Transverse colon (tissue), 4 donors: ENCODE results near the gene ASIC2. TPM values are rescaled to one million over a fixed set of nuclear protein-coding genes. Genes with fewer than 3 reads are reported as not detected.

Experiments used
- DNase-seq: peaks from one replicate; pipeline ENCODE4 v3.0.0-alpha.2; 2019
- H3K27ac ChIP-seq, 4 donors: fragments of 200-600 bp; sonication (generic); 2 replicates each; pipeline ENCODE4 v1.5.1; 2016 to 2018; ENCODE audit warnings: inconsistent platforms in 4 of 4
- H3K27me3 ChIP-seq: fragments of 200-600 bp; sonication (generic); 2 replicates; pipeline ENCODE4 v1.5.1; 2017; ENCODE audit warnings: inconsistent platforms
- H3K36me3 ChIP-seq, 4 donors: fragments of 200-600 bp; sonication (generic); 2 replicates each; pipeline ENCODE4 v1.5.1; 2017 to 2019; ENCODE audit warnings: inconsistent platforms in 4 of 4
- H3K4me1 ChIP-seq, 4 donors: fragments of 200-600 bp; sonication (generic); 2 replicates each; pipeline ENCODE4 v1.5.1; 2017 to 2020; ENCODE audit warnings: inconsistent platforms in 4 of 4
- H3K4me3 ChIP-seq, 4 donors: fragments of 200-600 bp; sonication (generic); 1 replicate in 1 of 4; 2 replicates in 3 of 4; pipeline versions ENCODE4 v1.5.1 to v1.6.1; 2017 to 2019; ENCODE audit warnings: inconsistent platforms in 4 of 4
- H3K9me3 ChIP-seq, 2 donors: fragments of 200-600 bp; sonication (generic); 2 replicates each; pipeline ENCODE4 v1.5.1; 2017 to 2019; ENCODE audit warnings: inconsistent platforms in 2 of 2
- CTCF ChIP-seq, 5 experiments: fragments of 200-600 bp in 3 of 5; fragments of 450-650 bp in 2 of 5; sonication (generic) in 3 of 5; IDR thresholded peaks; 1 replicate in 2 of 5; 2 replicates in 3 of 5; pipeline ENCODE4 v1.5.1; 2016 to 2017; ENCODE audit warnings: antibody characterized with exemption in 5 of 5, inconsistent platforms in 3 of 5, mild to moderate bottlenecking in 2 of 5, moderate library complexity in 1 of 5
- EP300 ChIP-seq: sonication (generic); formaldehyde crosslinking; IDR thresholded peaks from one replicate; pipeline ENCODE4 v1.6.1; 2017; ENCODE audit warnings: antibody characterized with exemption, low read depth
- POLR2A ChIP-seq: fragments of 450-650 bp; IDR thresholded peaks from one replicate; pipeline ENCODE4 v1.6.1; 2016; ENCODE audit warnings: antibody characterized with exemption, mild to moderate bottlenecking, moderate library complexity
- POLR2AphosphoS5 ChIP-seq, 3 donors: sonication (generic); formaldehyde crosslinking; IDR thresholded peaks; one replicate each; pipeline ENCODE4 v1.6.1; 2016; ENCODE audit warnings: antibody characterized with exemption in 3 of 3
- WGBS, 2 donors: methylation state at CpG; one replicate each; pipeline ENCODE4 v1.1.5; 2018; ENCODE audit warnings: low coverage in 1 of 2; 5-methylcytosine and 5-hydroxymethylcytosine counted together
- in situ Hi-C, 4 donors: fragments of 200-750 bp; cut with MboI; loops; one replicate each; pipeline versions ENCODE4 v1.15.0 to v1.15.1; 2017; ENCODE audit warnings: low sequenced_read_pairs in 3 of 4, low pct_ligation_motif_present in 1 of 4, low pct_unique_long_range_greater_than_20kb in 1 of 4
- intact Hi-C: fragments of 100-400 bp; cut with DNase I; formaldehyde crosslinking; loops from one replicate; pipeline ENCODE4 v1.15.1; 2023; ENCODE audit warnings: low total_unique reads
- total RNA-seq, 4 donors: library from RNA; depleted of rRNA; stranded (reverse); fragments of >200 nt; gene quantifications; one replicate each; pipeline ENCODE4 v1.1.0, GENCODE V29; 2016

Gene ASIC2
- total RNA-seq, 4 donors from 2014 or later, result 0.16 to 0.55 TPM; not detected in 2

- no peak for DNase-seq
- no peaks in the 10 kb centered on the region for H3K9me3 ChIP-seq
- WGBS, 2 donors, result 67 to 86% methylated on average over 2 to 9 of the region's 9 CpGs
- no peaks in the 10 kb centered on the region for H3K4me1 ChIP-seq
- H3K27me3 ChIP-seq, result peaks cover 30% of the 10 kb centered on the region
- no peak overlapping the region for H3K4me3 ChIP-seq
- H3K27ac ChIP-seq, result no peak overlapping the region
- TF ChIP-seq CTCF (IDR thresholded peaks at IDR 0.05) (no peak), EP300 (no peak), POLR2AphosphoS5 (IDR thresholded peaks at IDR 0.05) (no peak), POLR2A (no peak)
- intact Hi-C loops, result no loop called here
- H3K36me3 ChIP-seq, result no peaks in the 10 kb centered on the region
- in situ Hi-C loops, result loop anchor here in 1 of 4 donors (10.0 to 25.0 kb wide), 2 partner anchors 62 to 144 kb away; no protein-coding TSS in a partner anchor
These were observed 99.9 kb downstream of the ASIC2 start for GRCh38 chr17:33192951-33193911.

GRCh38 chr17:33183487-33184026, 109.5 kb downstream of the ASIC2 start:
- Histone ChIP-seq H3K27ac (no peak overlapping the region), H3K4me3 (no peak overlapping the region), H3K4me1 (no peaks in the 10 kb centered on the region), H3K9me3 (no peaks in the 10 kb centered on the region), H3K27me3 (peaks cover 48% of the 10 kb centered on the region), H3K36me3 (no peaks in the 10 kb centered on the region)
- DNase-seq, result no peak
- 64 to 80% methylated on average over 1 to 4 of the region's 4 CpGs for WGBS, 2 donors
- in situ Hi-C loops (loop anchor here in 1 of 4 donors (25.0 kb wide), 1 partner anchor 154 kb away; no protein-coding TSS in a partner anchor), intact Hi-C loops (no loop called here)
- TF ChIP-seq POLR2A (no peak), CTCF (IDR thresholded peaks at IDR 0.05) (no peak), POLR2AphosphoS5 (IDR thresholded peaks at IDR 0.05) (no peak), EP300 (no peak)

- in situ Hi-C loops, result loop anchor here in 1 of 4 donors (25.0 kb wide), 1 partner anchor 158 kb away; no protein-coding TSS in a partner anchor
- Histone ChIP-seq H3K9me3 (no peaks in the 10 kb centered on the region), H3K27me3 (peaks cover 24% of the 10 kb centered on the region), H3K27ac (no peak overlapping the region), H3K4me1 (no peaks in the 10 kb centered on the region), H3K4me3 (no peak overlapping the region), H3K36me3 (no peaks in the 10 kb centered on the region)
- no peak for DNase-seq
- intact Hi-C loops, result no loop called here
- TF ChIP-seq EP300 (no peak), POLR2A (no peak), POLR2AphosphoS5 (IDR thresholded peaks at IDR 0.05) (no peak), CTCF (IDR thresholded peaks at IDR 0.05) (no peak)
- WGBS, 2 donors, result 37 to 48% methylated on average over 4 of the region's 4 CpGs
These were observed 113.9 kb downstream of the ASIC2 start for GRCh38 chr17:33179151-33179550.

- no peak for DNase-seq
- H3K9me3 ChIP-seq, result no peaks in the 10 kb centered on the region
- H3K4me3 ChIP-seq, result no peak overlapping the region
- in situ Hi-C loops, result loop anchor here in 1 of 4 donors (25.0 kb wide), 1 partner anchor 159 kb away; no protein-coding TSS in a partner anchor
- 66% methylated on average over 3 of the region's 3 CpGs; no CpG with 5 or more reads in 1 of the 2 donors for WGBS, 2 donors
- peaks cover 20% of the 10 kb centered on the region for H3K27me3 ChIP-seq
- H3K36me3 ChIP-seq, result no peaks in the 10 kb centered on the region
- intact Hi-C loops, result no loop called here
- no peak overlapping the region for H3K27ac ChIP-seq
- H3K4me1 ChIP-seq, result no peaks in the 10 kb centered on the region
- TF ChIP-seq EP300, result no peak
- no peak for TF ChIP-seq POLR2A
- no peak for TF ChIP-seq POLR2AphosphoS5 (IDR thresholded peaks at IDR 0.05)
- no peak for TF ChIP-seq CTCF (IDR thresholded peaks at IDR 0.05)
These were observed 114.4 kb downstream of the ASIC2 start for GRCh38 chr17:33178681-33179080.
